A549 (cell line): ENCODE measurements around the gene MYRFL. TPM values are rescaled to one million over a fixed set of nuclear protein-coding genes. Genes with fewer than 3 reads are reported as not detected.

Experiments
- ATAC-seq, 2 experiments: fragments of 200-7000 bp in 1 of 2; fragments of >200 bp in 1 of 2; cut with Nextera tagmentation in 1 of 2; cut with Tn5 transposase in 1 of 2; 3 replicates each; pipeline versions ENCODE4 v1.8.0 to v1.9.1; 2018 to 2020; ENCODE audit warnings: mild to moderate bottlenecking in 1 of 2, moderate library complexity in 1 of 2
- CTCF ChIA-PET: fragments of 300-600 bp; sonication (Branson Sonifier 250); formaldehyde crosslinking; extraction: SDS; loops from one replicate; lab custom pipeline; 2021; ENCODE audit warnings: antibody characterized with exemption, inconsistent platforms; lab: Yijun Ruan, JAX
- POLR2A ChIA-PET: fragments of 350-600 bp; formaldehyde crosslinking; extraction: SDS; loops from one replicate; lab custom pipeline; 2021; ENCODE audit warnings: antibody characterized with exemption, inconsistent platforms; lab: Yijun Ruan, JAX
- DNase-seq, 2 experiments: peaks; one replicate each; pipeline versions ENCODE4 v3.0.0 to v3.0.0-alpha.2; 2011 to 2016; ENCODE audit warnings: low read depth in 1 of 2, low spot score in 1 of 2
- FAIRE-seq: peaks from 2 replicates; lab custom pipeline; 2011; peaks lifted over from hg19 to GRCh38; lab: Jason Lieb, UNC
- H3K27ac ChIP-seq, 2 experiments: fragments of >200 bp; sonication (Bioruptor Twin); formaldehyde crosslinking; 3 replicates each; pipeline ENCODE4 v1.5.1; 2016 to 2017
- H3K4me1 ChIP-seq: fragments of >200 bp; sonication (Bioruptor Twin); formaldehyde crosslinking; 3 replicates; pipeline ENCODE4 v1.6.1; 2016
- H3K4me2 ChIP-seq: fragments of >200 bp; sonication (Bioruptor Twin); formaldehyde crosslinking; 3 replicates; pipeline ENCODE4 v1.6.1; 2016
- H3K4me3 ChIP-seq: fragments of >200 bp; sonication (Bioruptor Twin); formaldehyde crosslinking; 3 replicates; pipeline ENCODE4 v1.5.1; 2016
- H3K9me3 ChIP-seq: fragments of >200 bp; sonication (Bioruptor Twin); formaldehyde crosslinking; 3 replicates; pipeline ENCODE4 v1.6.1; 2016
- BCL3 ChIP-seq: fragments of >200 bp; sonication (Bioruptor Twin); formaldehyde crosslinking; IDR thresholded peaks from 3 replicates; pipeline ENCODE4 v1.6.1; 2016
- CHD2 ChIP-seq: fragments of 150-350 bp; IDR thresholded peaks from 2 replicates; pipeline ENCODE4 v1.6.1; 2014; ENCODE audit warnings: low read length; ENCODE audit not compliant: partially characterized antibody
- EP300 ChIP-seq, 2 experiments: fragments of >200 bp; sonication (Bioruptor Twin); formaldehyde crosslinking; IDR thresholded peaks; 2 replicates in 1 of 2; 3 replicates in 1 of 2; pipeline ENCODE4 v1.6.1; 2016 to 2017
- FOXS1 ChIP-seq: fragments of 250-450 bp; sonication (Bioruptor Pico); IDR thresholded peaks from 2 replicates; pipeline ENCODE4 v1.5.0; 2020; ENCODE audit warnings: mild to moderate bottlenecking, moderate library complexity
- GATA3 ChIP-seq: IDR thresholded peaks from 2 replicates; pipeline ENCODE4 v1.6.1; 2012; ENCODE audit warnings: borderline replicate concordance
- HOXB13 ChIP-seq: fragments of 250-450 bp; sonication (Bioruptor Pico); IDR thresholded peaks from 2 replicates; pipeline ENCODE4 v1.5.0; 2020; ENCODE audit warnings: low read depth, mild to moderate bottlenecking, moderate library complexity
- HOXB5 ChIP-seq: fragments of 250-450 bp; sonication (Bioruptor Pico); IDR thresholded peaks from 2 replicates; pipeline ENCODE4 v1.5.0; 2020; ENCODE audit warnings: mild to moderate bottlenecking, moderate library complexity
- KDM5A ChIP-seq: fragments of 200-600 bp; sonication (generic); IDR thresholded peaks from 2 replicates; pipeline ENCODE4 v1.6.1; 2016; ENCODE audit warnings: antibody characterized with exemption, mild to moderate bottlenecking
- MAFK ChIP-seq: fragments of 450-650 bp; IDR thresholded peaks from 2 replicates; pipeline ENCODE4 v1.6.1; 2014; ENCODE audit not compliant: partially characterized antibody
- NR3C1 ChIP-seq: fragments of >200 bp; sonication (Bioruptor Twin); formaldehyde crosslinking; IDR thresholded peaks from 3 replicates; pipeline ENCODE4 v1.6.1; 2017
- POLR2A ChIP-seq: IDR thresholded peaks from 2 replicates; pipeline ENCODE4 v1.6.1; 2012; ENCODE audit warnings: mild to moderate bottlenecking, low read length
- POLR2AphosphoS2 ChIP-seq: conservative IDR thresholded peaks from 2 replicates; pipeline ENCODE4 v1.6.1; 2012; ENCODE audit warnings: low read length, improper control_type of control experiment, inconsistent platforms
- RCOR1 ChIP-seq: fragments of 150-350 bp; IDR thresholded peaks from 2 replicates; pipeline ENCODE4 v1.6.1; 2014; ENCODE audit warnings: antibody characterized with exemption, low read length, low read depth
- ZFP36 ChIP-seq: fragments of 450-650 bp; IDR thresholded peaks from 2 replicates; pipeline ENCODE4 v1.6.1; 2014; ENCODE audit warnings: borderline replicate concordance; ENCODE audit not compliant: partially characterized antibody
- WGBS: methylation state at CpG from one replicate; pipeline ENCODE4 v1.1.6; 2017; ENCODE audit errors: missing lambda C conversion rate; 5-methylcytosine and 5-hydroxymethylcytosine counted together
- polyA plus RNA-seq, 4 experiments: library from polyadenylated mRNA; depleted of rRNA in 3 of 4; stranded (reverse); fragments of >200 nt; fragmentation: RNase III in 1 of 4; extraction: RNeasy Plus Mini Kit Qiagen cat#74134 plus additional on column Dnase treatment in 1 of 4; gene quantifications; 2 replicates in 3 of 4; 3 replicates in 1 of 4; pipeline ENCODE4 v1.2.3, GENCODE V29; 2011 to 2017
- TF ChIP-seq, protein P1 (sequence below): fragments of 200-600 bp; sonication (generic); IDR thresholded peaks from 2 replicates; pipeline ENCODE4 v1.6.1; 2016; ENCODE audit warnings: antibody characterized with exemption, mild to moderate bottlenecking, moderate library complexity
- TF ChIP-seq, protein P2 (sequence below): IDR thresholded peaks from 2 replicates; pipeline ENCODE4 v1.6.1; 2012

The MYRFL gene
- polyA plus RNA-seq, 2 of the 4 experiments (the other 2 are of a cell fraction), result 0.04 TPM; not detected in 1

DNA sequence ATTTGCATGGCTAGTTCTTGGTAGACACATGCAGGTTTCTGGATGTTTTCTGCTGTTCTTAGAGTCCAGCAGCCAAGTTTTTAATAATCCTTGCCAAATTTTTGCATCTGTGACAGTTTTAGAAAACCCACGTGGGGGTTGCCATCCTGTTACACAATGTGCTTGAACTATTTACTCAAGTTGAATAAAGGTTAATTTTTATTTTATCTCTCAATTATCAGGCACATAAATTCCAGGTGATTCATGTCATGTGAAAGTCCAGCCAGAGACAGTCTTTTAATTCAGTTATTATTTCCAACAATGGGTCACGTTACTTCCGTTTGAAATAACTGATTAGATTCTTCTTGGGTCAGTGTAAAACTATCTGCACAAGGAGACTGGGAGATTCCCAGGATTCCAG lies 15.7 kb downstream of the MYRFL start:
- FAIRE-seq (no peak), ATAC-seq (no peak), DNase-seq (no peak)
- TF ChIP-seq HOXB5 (no peak), ZFP36 (no peak), CHD2 (no peak), GATA3 (no peak), EP300 (IDR thresholded peaks at IDR 0.05) (no peak), KDM5A (no peak), FOXS1 (CRISPR knock-in tag) (no peak), RCOR1 (no peak), POLR2A (no peak), NR3C1 (no peak), HOXB13 (CRISPR knock-in tag) (no peak)
- TF ChIP-seq, protein P1, sequence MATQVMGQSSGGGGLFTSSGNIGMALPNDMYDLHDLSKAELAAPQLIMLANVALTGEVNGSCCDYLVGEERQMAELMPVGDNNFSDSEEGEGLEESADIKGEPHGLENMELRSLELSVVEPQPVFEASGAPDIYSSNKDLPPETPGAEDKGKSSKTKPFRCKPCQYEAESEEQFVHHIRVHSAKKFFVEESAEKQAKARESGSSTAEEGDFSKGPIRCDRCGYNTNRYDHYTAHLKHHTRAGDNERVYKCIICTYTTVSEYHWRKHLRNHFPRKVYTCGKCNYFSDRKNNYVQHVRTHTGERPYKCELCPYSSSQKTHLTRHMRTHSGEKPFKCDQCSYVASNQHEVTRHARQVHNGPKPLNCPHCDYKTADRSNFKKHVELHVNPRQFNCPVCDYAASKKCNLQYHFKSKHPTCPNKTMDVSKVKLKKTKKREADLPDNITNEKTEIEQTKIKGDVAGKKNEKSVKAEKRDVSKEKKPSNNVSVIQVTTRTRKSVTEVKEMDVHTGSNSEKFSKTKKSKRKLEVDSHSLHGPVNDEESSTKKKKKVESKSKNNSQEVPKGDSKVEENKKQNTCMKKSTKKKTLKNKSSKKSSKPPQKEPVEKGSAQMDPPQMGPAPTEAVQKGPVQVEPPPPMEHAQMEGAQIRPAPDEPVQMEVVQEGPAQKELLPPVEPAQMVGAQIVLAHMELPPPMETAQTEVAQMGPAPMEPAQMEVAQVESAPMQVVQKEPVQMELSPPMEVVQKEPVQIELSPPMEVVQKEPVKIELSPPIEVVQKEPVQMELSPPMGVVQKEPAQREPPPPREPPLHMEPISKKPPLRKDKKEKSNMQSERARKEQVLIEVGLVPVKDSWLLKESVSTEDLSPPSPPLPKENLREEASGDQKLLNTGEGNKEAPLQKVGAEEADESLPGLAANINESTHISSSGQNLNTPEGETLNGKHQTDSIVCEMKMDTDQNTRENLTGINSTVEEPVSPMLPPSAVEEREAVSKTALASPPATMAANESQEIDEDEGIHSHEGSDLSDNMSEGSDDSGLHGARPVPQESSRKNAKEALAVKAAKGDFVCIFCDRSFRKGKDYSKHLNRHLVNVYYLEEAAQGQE, result no peak
- TF ChIP-seq, protein P2, sequence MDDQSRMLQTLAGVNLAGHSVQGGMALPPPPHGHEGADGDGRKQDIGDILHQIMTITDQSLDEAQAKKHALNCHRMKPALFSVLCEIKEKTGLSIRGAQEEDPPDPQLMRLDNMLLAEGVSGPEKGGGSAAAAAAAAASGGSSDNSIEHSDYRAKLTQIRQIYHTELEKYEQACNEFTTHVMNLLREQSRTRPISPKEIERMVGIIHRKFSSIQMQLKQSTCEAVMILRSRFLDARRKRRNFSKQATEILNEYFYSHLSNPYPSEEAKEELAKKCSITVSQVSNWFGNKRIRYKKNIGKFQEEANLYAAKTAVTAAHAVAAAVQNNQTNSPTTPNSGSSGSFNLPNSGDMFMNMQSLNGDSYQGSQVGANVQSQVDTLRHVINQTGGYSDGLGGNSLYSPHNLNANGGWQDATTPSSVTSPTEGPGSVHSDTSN, result no peak
- H3K9me3 ChIP-seq, result no peaks in the 10 kb centered on the region
- ChIA-PET CTCF (interaction anchor here (0.7 to 1.0 kb wide), 2 partner anchors 12 to 1445 kb away, joined by 3 to 4 read pairs; no protein-coding TSS in a partner anchor), POLR2A (no interaction called here)
- no peak overlapping the region; a peak in 1 of 6 replicates for H3K27ac ChIP-seq
- no peak overlapping the region for H3K4me3 ChIP-seq
- peak overlapping the region; percentile 24 for H3K4me2 ChIP-seq
- peaks cover 11% of the 10 kb centered on the region; the same call in 2 of the 3 replicates for H3K4me1 ChIP-seq
- WGBS, result 18% methylated on average over 3 of the region's 3 CpGs

DNA sequence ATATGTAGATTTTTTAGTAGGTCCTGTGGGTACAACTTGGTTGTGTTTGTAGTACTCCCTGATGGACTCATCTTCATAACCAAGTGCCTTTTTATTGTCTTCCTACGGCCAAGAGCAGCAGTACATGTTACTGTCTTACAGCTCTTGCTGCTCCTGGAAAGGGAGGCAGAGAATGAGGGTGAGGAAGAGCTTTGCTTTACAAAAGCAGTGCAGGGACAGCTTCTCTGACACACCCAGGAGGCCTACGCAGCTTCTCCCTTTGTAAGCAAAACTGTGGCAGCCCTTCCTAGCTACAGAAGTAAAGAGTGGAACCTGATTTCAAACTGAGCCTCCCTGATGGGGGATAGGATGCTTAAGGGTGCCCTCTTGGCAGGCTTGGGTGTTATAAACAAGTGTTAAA lies 18.6 kb downstream of the MYRFL start:
- WGBS, result 27% methylated on average over 2 of the region's 2 CpGs
- POLR2A ChIA-PET, result no interaction called here
- CTCF ChIA-PET, result no interaction called here

More for the DNA sequence above, 18.6 kb downstream of the MYRFL start:
- ATAC-seq, result no peak
- DNase-seq, result no peak
- Histone ChIP-seq H3K9me3 (no peaks in the 10 kb centered on the region), H3K4me1 (peaks cover 11% of the 10 kb centered on the region; the same call in 2 of the 3 replicates), H3K4me2 (no peak overlapping the region), H3K27ac (no peak overlapping the region), H3K4me3 (no peak overlapping the region)
- FAIRE-seq, result no peak
- TF ChIP-seq, protein P2, result no peak
- no peak for TF ChIP-seq MAFK
- no peak for TF ChIP-seq BCL3
- TF ChIP-seq POLR2AphosphoS2, result no peak
